Inflammatory macrophage treated with lipopolysaccharide for 1 hour (primary cell): ENCODE data around the gene EGR2.

Experiments used
- DNase-seq, 2 donors: peaks; one replicate each; pipeline ENCODE4 v3.0.0-alpha.2; 2020 to 2022

Gene EGR2

GRCh38 chr10:62817766-62818425 is 1.7 kb upstream of the EGR2 start:
- peak; percentile 71 to 76 for DNase-seq

GRCh38 chr10:62817121-62817765 is 1.1 kb upstream of the EGR2 start:
- DNase-seq, result no peak

- DNase-seq, result no peak
These were observed 163 bp downstream of the EGR2 start for GRCh38 chr10:62816076-62816330.

- DNase-seq, result no peak
These were observed 638 bp downstream of the EGR2 start for GRCh38 chr10:62815381-62816075.

GRCh38 chr10:62814756-62815380 is 1.3 kb downstream of the EGR2 start:
- DNase-seq, result no peak

- DNase-seq, result no peak
These were observed 2.2 kb downstream of the EGR2 start for GRCh38 chr10:62813981-62814380.

- no peak for DNase-seq
These were observed 2.7 kb downstream of the EGR2 start for GRCh38 chr10:62813453-62813852.

- no peak for DNase-seq
These were observed 3.3 kb downstream of the EGR2 start for GRCh38 chr10:62812672-62813439.

GRCh38 chr10:62811159-62811875 is 4.8 kb downstream of the EGR2 start:
- DNase-seq, result peak; percentile 74 to 82

GRCh38 chr10:62810156-62810902 is 5.8 kb downstream of the EGR2 start:
- peak; percentile 70 to 81 for DNase-seq

- DNase-seq, result no peak
These were observed 9.9 kb downstream of the EGR2 start for GRCh38 chr10:62806251-62806650.

- peak in 1 of 2 donors; percentile 18 for DNase-seq
These were observed 10.7 kb downstream of the EGR2 start for GRCh38 chr10:62805231-62806099.

- DNase-seq, result peak; percentile 75 to 79
These were observed 11.6 kb downstream of the EGR2 start, which contains the start of gene ADO for GRCh38 chr10:62804356-62805230. Gene ADO, plus strand, starts transcription at chr10:62804720. Its CDS starts 340 bp downstream, at chr10:62805060.

GRCh38 chr10:62803724-62804355 is 12.3 kb downstream of the EGR2 start:
- DNase-seq, result no peak

GRCh38 chr10:62801871-62802270 is 14.3 kb downstream of the EGR2 start:
- no peak for DNase-seq

GRCh38 chr10:62796896-62797295 is 19.3 kb downstream of the EGR2 start:
- DNase-seq, result no peak

GRCh38 chr10:62795762-62796161 is 20.4 kb downstream of the EGR2 start:
- DNase-seq, result no peak

- no peak for DNase-seq
These were observed 21.1 kb downstream of the EGR2 start for GRCh38 chr10:62795100-62795499.

- no peak for DNase-seq
These were observed 21.9 kb downstream of the EGR2 start for GRCh38 chr10:62794306-62794705.
